ENCODE measurements around the gene SS18.
A peak's percentile ranks its signal among the peaks of the same experiment; 100 is the strongest.

SS18 gene

DNA sequence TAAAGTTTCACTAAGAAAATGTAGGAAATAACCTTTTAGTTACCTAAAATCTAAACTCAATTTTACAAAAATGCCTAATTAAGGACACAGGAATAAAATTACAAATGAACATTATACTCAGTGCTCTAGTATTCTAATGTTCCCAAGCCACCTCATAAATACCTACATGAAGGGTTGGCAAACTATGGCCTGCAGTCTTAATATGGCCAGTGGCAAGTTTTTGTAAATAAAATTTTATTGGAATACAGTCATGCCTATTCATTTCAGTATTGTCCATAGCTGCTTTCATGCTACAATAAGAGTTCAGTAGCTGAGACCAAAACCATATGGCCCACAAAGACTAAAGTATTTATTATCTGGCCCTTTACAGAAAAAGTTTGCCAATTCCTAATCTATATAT, 53.8 kb downstream of the SS18 start:
- no peak overlapping the region for H3K4me3 ChIP-seq (ENCODE audit: control insufficient read depth, low read depth, low read length)
- TF ChIP-seq, protein P1, sequence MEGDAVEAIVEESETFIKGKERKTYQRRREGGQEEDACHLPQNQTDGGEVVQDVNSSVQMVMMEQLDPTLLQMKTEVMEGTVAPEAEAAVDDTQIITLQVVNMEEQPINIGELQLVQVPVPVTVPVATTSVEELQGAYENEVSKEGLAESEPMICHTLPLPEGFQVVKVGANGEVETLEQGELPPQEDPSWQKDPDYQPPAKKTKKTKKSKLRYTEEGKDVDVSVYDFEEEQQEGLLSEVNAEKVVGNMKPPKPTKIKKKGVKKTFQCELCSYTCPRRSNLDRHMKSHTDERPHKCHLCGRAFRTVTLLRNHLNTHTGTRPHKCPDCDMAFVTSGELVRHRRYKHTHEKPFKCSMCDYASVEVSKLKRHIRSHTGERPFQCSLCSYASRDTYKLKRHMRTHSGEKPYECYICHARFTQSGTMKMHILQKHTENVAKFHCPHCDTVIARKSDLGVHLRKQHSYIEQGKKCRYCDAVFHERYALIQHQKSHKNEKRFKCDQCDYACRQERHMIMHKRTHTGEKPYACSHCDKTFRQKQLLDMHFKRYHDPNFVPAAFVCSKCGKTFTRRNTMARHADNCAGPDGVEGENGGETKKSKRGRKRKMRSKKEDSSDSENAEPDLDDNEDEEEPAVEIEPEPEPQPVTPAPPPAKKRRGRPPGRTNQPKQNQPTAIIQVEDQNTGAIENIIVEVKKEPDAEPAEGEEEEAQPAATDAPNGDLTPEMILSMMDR (IDR thresholded peaks at IDR 0.05; ENCODE audit: control insufficient read depth, insufficient read depth, low read depth, low read length, missing control alignments), result no peak

DNA sequence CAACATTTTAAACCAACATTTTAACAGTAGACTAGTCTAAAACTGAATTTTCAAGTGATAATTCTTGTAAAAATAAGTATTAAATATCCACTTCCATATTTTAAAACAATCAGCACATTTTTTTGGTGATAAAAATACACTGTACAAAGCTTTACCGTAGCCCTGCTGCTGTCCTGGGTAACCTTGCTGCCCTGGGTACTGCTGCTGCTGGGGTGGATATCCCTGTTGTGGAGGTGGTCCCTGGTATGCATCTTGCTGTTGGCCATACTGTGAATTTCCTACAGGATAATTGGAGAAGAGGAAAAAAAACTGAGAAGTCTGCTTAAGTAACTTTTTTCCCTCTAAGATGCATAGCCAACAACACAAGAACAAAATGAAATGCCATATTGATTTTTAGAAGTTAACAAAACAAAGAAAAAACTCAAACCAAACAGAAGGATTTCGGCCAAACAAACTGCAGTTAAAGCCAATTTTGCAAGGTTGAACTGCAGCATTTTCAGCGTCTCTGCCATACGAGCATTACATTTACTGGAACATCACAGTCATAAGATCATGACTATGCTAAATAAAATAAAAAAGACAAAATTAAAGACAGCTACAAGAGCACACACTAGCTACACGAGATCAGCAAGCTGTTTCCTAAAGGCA, 55.4 kb downstream of the SS18 start:
- no peak overlapping the region for H3K4me3 ChIP-seq (ENCODE audit: control insufficient read depth, low read depth, low read length)
- TF ChIP-seq, protein P1 (IDR thresholded peaks at IDR 0.05; ENCODE audit: control insufficient read depth, insufficient read depth, low read depth, low read length, missing control alignments), result no peak
- DNase-seq (ENCODE audit: low read depth), result no peak

More for the DNA sequence above, 53.8 kb downstream of the SS18 start:
- no peak for DNase-seq (ENCODE audit: low read depth)

DNA sequence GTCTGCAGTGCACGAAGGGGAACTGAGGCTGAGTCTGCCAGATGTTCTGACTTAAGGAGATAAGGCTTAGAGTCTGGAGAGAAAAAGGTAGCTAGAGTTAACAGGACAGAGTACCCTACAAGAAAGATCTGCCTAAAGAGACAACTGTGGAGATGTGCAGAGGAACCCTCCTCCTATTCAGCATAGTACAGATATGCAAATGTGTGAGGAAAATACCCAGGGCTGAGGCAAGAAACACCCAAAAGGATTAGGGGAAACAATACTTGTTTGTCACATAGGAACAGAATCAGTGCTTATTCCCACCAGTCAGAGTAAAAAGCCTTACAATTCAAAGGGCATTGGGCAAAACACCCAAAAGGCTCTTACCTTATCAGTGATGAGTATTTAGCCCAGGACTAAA, 67.8 kb downstream of the SS18 start:
- no peak for DNase-seq (ENCODE audit: low read depth)
- TF ChIP-seq, protein P1 (IDR thresholded peaks at IDR 0.05; ENCODE audit: control insufficient read depth, insufficient read depth, low read depth, low read length, missing control alignments), result no peak
- H3K4me3 ChIP-seq (ENCODE audit: control insufficient read depth, low read depth, low read length), result no peak overlapping the region

DNA sequence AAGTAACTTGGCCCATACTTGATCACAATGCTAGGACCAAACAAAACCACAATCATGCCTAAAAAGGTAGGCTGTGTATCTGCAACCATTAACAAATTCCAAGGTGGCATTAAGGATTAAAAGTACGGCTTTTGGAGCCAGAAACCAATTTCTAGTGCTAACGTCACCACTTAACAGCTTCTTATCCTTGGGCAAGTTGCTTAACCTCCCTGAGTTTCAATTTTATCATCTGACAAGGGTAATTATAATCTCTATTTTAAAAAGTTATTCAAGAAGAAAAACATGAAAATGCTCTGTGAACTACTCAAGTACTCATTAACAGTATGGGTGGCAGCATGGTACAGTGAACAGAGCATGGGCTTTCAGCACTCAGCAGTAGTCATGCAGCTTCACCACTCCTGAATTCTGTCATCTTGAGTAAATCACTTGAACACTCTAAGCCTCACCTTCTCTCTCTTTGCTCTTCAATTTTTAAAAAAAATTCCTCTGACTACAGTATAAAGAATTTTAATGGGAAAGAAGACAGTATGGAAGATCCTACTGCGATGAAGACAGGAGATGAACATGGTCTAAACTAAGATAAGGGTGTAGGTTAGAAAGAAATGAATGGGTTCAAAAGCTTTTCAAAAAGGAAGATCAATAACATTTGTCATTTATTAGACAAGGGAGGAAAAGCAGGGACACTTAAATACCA, 69.2 kb downstream of the SS18 start:
- DNase-seq (ENCODE audit: low read depth), result no peak
- TF ChIP-seq, protein P1 (IDR thresholded peaks at IDR 0.05; ENCODE audit: control insufficient read depth, insufficient read depth, low read depth, low read length, missing control alignments), result no peak
- H3K4me3 ChIP-seq (ENCODE audit: control insufficient read depth, low read depth, low read length), result no peak overlapping the region

DNA sequence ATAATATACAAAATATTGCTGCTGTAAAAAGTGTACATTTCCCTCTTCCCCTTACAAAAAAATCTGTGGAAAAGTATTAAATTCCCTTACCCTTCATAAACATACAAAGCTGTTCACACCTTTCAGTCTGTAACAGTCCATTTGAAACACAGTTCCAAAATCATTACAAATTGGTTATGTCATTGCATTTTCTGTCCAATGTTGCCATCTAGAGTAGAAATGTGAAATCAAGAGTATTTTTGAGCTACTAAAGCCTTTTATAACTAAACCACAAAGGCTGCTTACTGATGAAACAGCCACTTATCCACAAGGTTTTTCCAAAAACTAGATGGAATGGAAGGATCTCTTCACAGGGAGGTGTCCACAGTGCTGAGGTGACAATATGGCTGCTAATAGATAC, 72.5 kb downstream of the SS18 start:
- no peak overlapping the region for H3K4me3 ChIP-seq (ENCODE audit: control insufficient read depth, low read depth, low read length)
- TF ChIP-seq, protein P1 (IDR thresholded peaks at IDR 0.05; ENCODE audit: control insufficient read depth, insufficient read depth, low read depth, low read length, missing control alignments), result peak; percentile 5
- no peak for DNase-seq (ENCODE audit: low read depth)

DNA sequence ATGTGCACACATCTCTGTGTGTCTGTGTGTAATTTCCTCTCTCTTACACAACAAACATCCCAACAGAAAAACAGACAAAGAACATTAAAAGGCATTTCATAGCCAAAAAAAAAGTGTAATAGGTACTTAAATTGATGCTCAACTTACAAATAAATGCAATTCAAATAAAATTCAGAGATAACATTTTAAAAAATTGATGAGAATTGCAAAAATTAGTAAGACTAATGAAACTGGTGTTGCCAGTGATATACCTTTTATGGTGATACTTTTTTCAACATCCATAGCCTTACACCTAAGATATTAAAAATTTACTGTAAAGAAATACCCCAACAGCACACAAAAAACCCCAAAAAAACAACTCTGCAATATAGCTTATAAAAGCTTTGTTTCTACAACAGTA, 76.0 kb downstream of the SS18 start:
- TF ChIP-seq, protein P1 (IDR thresholded peaks at IDR 0.05; ENCODE audit: control insufficient read depth, insufficient read depth, low read depth, low read length, missing control alignments), result no peak
- no peak for DNase-seq (ENCODE audit: low read depth)
- H3K4me3 ChIP-seq (ENCODE audit: control insufficient read depth, low read depth, low read length), result no peak overlapping the region
